GM18526 (cell line): ENCODE results near the gene PTPN14.

Source experiments
- POLR2A ChIP-seq: IDR thresholded peaks from 3 replicates; pipeline ENCODE4 v1.6.1; 2011; ENCODE audit not compliant: insufficient read length; ENCODE audit errors: extremely low read depth

Gene PTPN14

GRCh38 chr1:214551436-214552173, at the start of gene PTPN14:
Gene PTPN14 (minus strand): TSS chr1:214551602. CDS start chr1:214464803, 86,799 bp downstream.
- TF ChIP-seq POLR2A, result no peak

- TF ChIP-seq POLR2A, result no peak
These were observed 41.8 kb upstream of the PTPN14 start for GRCh38 chr1:214593158-214593557.

GRCh38 chr1:214590696-214591095, 39.3 kb upstream of the PTPN14 start:
- TF ChIP-seq POLR2A, result no peak

GRCh38 chr1:214588963-214589597, 37.7 kb upstream of the PTPN14 start:
- no peak for TF ChIP-seq POLR2A

GRCh38 chr1:214587165-214587564, 35.8 kb upstream of the PTPN14 start:
- no peak for TF ChIP-seq POLR2A

GRCh38 chr1:214586621-214587020, 35.2 kb upstream of the PTPN14 start:
- no peak for TF ChIP-seq POLR2A

GRCh38 chr1:214584805-214585766, 33.7 kb upstream of the PTPN14 start:
- TF ChIP-seq POLR2A, result no peak

GRCh38 chr1:214583824-214584554, 32.6 kb upstream of the PTPN14 start:
- no peak for TF ChIP-seq POLR2A

GRCh38 chr1:214583113-214583512, 31.7 kb upstream of the PTPN14 start:
- TF ChIP-seq POLR2A, result no peak

GRCh38 chr1:214582289-214582891, 31.0 kb upstream of the PTPN14 start:
- TF ChIP-seq POLR2A, result no peak

GRCh38 chr1:214581785-214582184, 30.4 kb upstream of the PTPN14 start:
- TF ChIP-seq POLR2A, result no peak

GRCh38 chr1:214579183-214579582, 27.8 kb upstream of the PTPN14 start:
- no peak for TF ChIP-seq POLR2A

GRCh38 chr1:214574598-214575411, 23.4 kb upstream of the PTPN14 start:
- no peak for TF ChIP-seq POLR2A

- TF ChIP-seq POLR2A, result no peak
These were observed 22.2 kb upstream of the PTPN14 start for GRCh38 chr1:214573386-214574318.
